HCT116 (cell line): ENCODE measurements around the gene LRRC1. TPM values are rescaled to one million over a fixed set of nuclear protein-coding genes. Genes with fewer than 3 reads are reported as not detected.

ENCODE experiments used
- ATAC-seq: fragments of 200-7000 bp; cut with Tn5 transposase; 2 replicates; pipeline ENCODE4 v1.9.1; 2020; ENCODE audit warnings: mild to moderate bottlenecking, moderate library complexity
- BruUV-seq: library from RNA; stranded (reverse); fragments of 400-500 nt; replicated peaks from 2 replicates; lab custom pipeline; 2021; lab: Mats Ljungman, UMichigan
- CTCF ChIA-PET: fragments of 300-600 bp; sonication (Branson Sonifier 250); formaldehyde crosslinking; loops from one replicate; lab custom pipeline; 2021; ENCODE audit warnings: antibody characterized with exemption; lab: Charles Lee
- POLR2A ChIA-PET: fragments of 300-600, 350-600 bp; sonication (Branson Sonifier 250); formaldehyde crosslinking; loops from one replicate; lab custom pipeline; 2021; ENCODE audit warnings: antibody characterized with exemption; lab: Charles Lee
- RAD21 ChIA-PET, 2 experiments: fragments of 300-600 bp; sonication (Branson Sonifier 250); formaldehyde crosslinking; loops; one replicate each; lab custom pipeline; 2023; ENCODE audit warnings: low total read pairs in 2 of 2; ENCODE audit not compliant: uncharacterized antibody in 2 of 2, unreplicated experiment in 2 of 2, low non-redundant PET in 1 of 2; lab: Charles Lee
- DNase-seq: peaks from one replicate; pipeline ENCODE4 v3.0.0-alpha.2; 2010; ENCODE audit warnings: low read depth, low spot score
- H2AFZ ChIP-seq: fragments of 200-600 bp; shearing (Covaris generic), sonication (generic); 2 replicates; pipeline ENCODE4 v1.6.1; 2017; ENCODE audit warnings: low read depth, mixed run types, mixed read lengths, antibody characterized with exemption, low read length; ENCODE audit not compliant: poor library complexity, severe bottlenecking
- H3K27ac ChIP-seq: 2 replicates; pipeline ENCODE4 v1.5.1; 2012; ENCODE audit warnings: low read depth, low read length
- H3K27me3 ChIP-seq: fragments of 200-600 bp; sonication (generic); 2 replicates; pipeline ENCODE4 v1.6.1; 2016; ENCODE audit warnings: mixed run types, low read length, mixed read lengths; ENCODE audit not compliant: insufficient read depth
- H3K36me3 ChIP-seq, 2 experiments: fragments of 200-500 bp in 1 of 2; fragments of 200-600 bp in 1 of 2; sonication (Bioruptor generic) in 1 of 2; sonication (generic) in 1 of 2; 2 replicates each; pipeline versions ENCODE4 v1.5.1 to v1.6.1; 2014 to 2016; ENCODE audit warnings: low read length in 2 of 2, inconsistent platforms in 1 of 2, mixed read lengths in 1 of 2, mixed run types in 1 of 2; ENCODE audit not compliant: insufficient read depth in 2 of 2, control insufficient read depth in 1 of 2
- H3K4me1 ChIP-seq, 2 experiments: fragments of 200-600 bp in 1 of 2; sonication (generic) in 1 of 2; 2 replicates each; pipeline versions ENCODE4 v1.5.1 to v1.6.1; 2012 to 2017; ENCODE audit warnings: low read length in 2 of 2, inconsistent platforms in 1 of 2, mild to moderate bottlenecking in 1 of 2, mixed read lengths in 1 of 2, mixed run types in 1 of 2, moderate library complexity in 1 of 2; ENCODE audit not compliant: insufficient read depth in 2 of 2, control insufficient read depth in 1 of 2
- H3K4me2 ChIP-seq: fragments of 200-600 bp; sonication (generic); 2 replicates; pipeline ENCODE4 v1.6.1; 2017; ENCODE audit warnings: mixed run types, low read length, mixed read lengths
- H3K4me3 ChIP-seq, 2 experiments: fragments of 200-600 bp in 1 of 2; sonication (generic) in 1 of 2; replicated peaks in 1 of 2; 2 replicates each; pipeline ENCODE4 v1.5.1; 2011 to 2016; ENCODE audit warnings: low read length in 2 of 2, control low read depth in 1 of 2, low read depth in 1 of 2, mild to moderate bottlenecking in 1 of 2, mixed read lengths in 1 of 2, mixed run types in 1 of 2
- H3K79me2 ChIP-seq: fragments of 200-600 bp; sonication (generic); 2 replicates; pipeline ENCODE4 v1.6.1; 2017; ENCODE audit warnings: mild to moderate bottlenecking, mixed run types, low read length, moderate library complexity, mixed read lengths; ENCODE audit not compliant: insufficient read depth
- H3K9ac ChIP-seq: fragments of 200-600 bp; sonication (generic); 2 replicates; pipeline ENCODE4 v1.6.1; 2016; ENCODE audit warnings: low read length, mixed read lengths
- H3K9me2 ChIP-seq: fragments of 200-600 bp; sonication (generic), shearing (Covaris generic); 2 replicates; pipeline ENCODE4 v1.6.1; 2017; ENCODE audit warnings: mixed run types, mild to moderate bottlenecking, moderate library complexity; ENCODE audit not compliant: insufficient read depth
- H3K9me3 ChIP-seq, 2 experiments: fragments of 200-500 bp in 1 of 2; fragments of 200-600 bp in 1 of 2; sonication (Bioruptor generic) in 1 of 2; sonication (generic) in 1 of 2; 2 replicates each; pipeline ENCODE4 v1.6.1; 2014 to 2017; ENCODE audit warnings: low read length in 2 of 2, mixed read lengths in 2 of 2, inconsistent platforms in 1 of 2, low read depth in 1 of 2, mild to moderate bottlenecking in 1 of 2, mixed run types in 1 of 2, moderate library complexity in 1 of 2; ENCODE audit not compliant: control insufficient read depth in 1 of 2, insufficient read depth in 1 of 2
- H4K20me1 ChIP-seq: fragments of 200-600 bp; sonication (generic), shearing (Covaris generic); 2 replicates; pipeline ENCODE4 v1.6.1; 2017; ENCODE audit warnings: mixed run types, mild to moderate bottlenecking, moderate library complexity; ENCODE audit not compliant: insufficient read depth
- EGR1 ChIP-seq: IDR thresholded peaks from 2 replicates; pipeline ENCODE4 v1.6.1; 2012; ENCODE audit warnings: low read depth
- EZH2 ChIP-seq: fragments of 200-600 bp; sonication (generic); IDR thresholded peaks from 2 replicates; pipeline ENCODE4 v1.6.1; 2017; ENCODE audit warnings: antibody characterized with exemption, mixed run types
- EZH2phosphoT487 ChIP-seq: fragments of 200-600 bp; IDR thresholded peaks from 2 replicates; pipeline ENCODE4 v1.6.1; 2018; ENCODE audit warnings: antibody characterized with exemption, borderline replicate concordance
- FOSL1 ChIP-seq: IDR thresholded peaks from 2 replicates; pipeline ENCODE4 v1.6.1; 2012; ENCODE audit warnings: low read depth
- MAX ChIP-seq: IDR thresholded peaks from 2 replicates; pipeline ENCODE4 v1.6.1; 2012
- POLR2A ChIP-seq: IDR thresholded peaks from 2 replicates; pipeline ENCODE4 v1.7.0; 2011; ENCODE audit warnings: borderline replicate concordance; ENCODE audit not compliant: insufficient read depth, insufficient read length; ENCODE audit errors: extremely low read depth
- POLR2AphosphoS5 ChIP-seq: IDR thresholded peaks from 2 replicates; pipeline ENCODE4 v1.6.1; 2011; ENCODE audit warnings: mild to moderate bottlenecking, low read depth, low read length, moderate library complexity
- SRF ChIP-seq: IDR thresholded peaks from 2 replicates; pipeline ENCODE4 v1.6.1; 2012; ENCODE audit warnings: low read depth
- YY1 ChIP-seq: IDR thresholded peaks from 2 replicates; pipeline ENCODE4 v1.6.1; 2011; ENCODE audit warnings: low read length, low read depth, moderate library complexity, mild to moderate bottlenecking; ENCODE audit not compliant: insufficient replicate concordance; ENCODE audit errors: extremely low read depth
- ZBTB33 ChIP-seq: IDR thresholded peaks from 2 replicates; pipeline ENCODE4 v1.6.1; 2011; ENCODE audit warnings: mild to moderate bottlenecking, low read length, moderate library complexity; ENCODE audit not compliant: insufficient replicate concordance; ENCODE audit errors: extremely low read depth
- intact Hi-C: fragments of 100-400 bp; cut with micrococcal nuclease; formaldehyde crosslinking; loops from 2 replicates; pipeline ENCODE4 v1.10.0; 2022
- total RNA-seq: library from RNA; stranded (reverse); gene quantifications from one replicate; pipeline ENCODE4 v1.2.1, GENCODE V29; 2021; ENCODE audit not compliant: unreplicated experiment

Gene LRRC1
- total RNA-seq, 1 experiment from 2014 or later, result 19.8 TPM

- Histone ChIP-seq H3K27me3 (no peaks in the 10 kb centered on the region), H3K9ac (no peak overlapping the region)
- intact Hi-C loops, result no loop called here
- TF ChIP-seq ZBTB33 (no peak), POLR2A (no peak), EZH2 (no peak), FOSL1 (no peak), SRF (no peak)
- TF ChIP-seq, all 23 proteins: peak for 0
- H3K79me2 ChIP-seq, result peaks cover 19% of the 10 kb centered on the region
- no TSS peak for BruUV-seq
- CTCF ChIA-PET, result no interaction called here
- RAD21 ChIA-PET, result no interaction called here
- no peak for ATAC-seq
- POLR2A ChIA-PET, result no interaction called here
- DNase-seq, result no peak
- H3K4me2 ChIP-seq, result no peak overlapping the region
- H4K20me1 ChIP-seq, result no peaks in the 10 kb centered on the region
- H3K9me3 ChIP-seq, result no peaks in the 10 kb centered on the region
- no peaks in the 10 kb centered on the region for H3K36me3 ChIP-seq
- H3K4me1 ChIP-seq, result peaks cover 6 to 10% of the 10 kb centered on the region in 2 experiments
- H3K9me2 ChIP-seq, result no peaks in the 10 kb centered on the region
- H2AFZ ChIP-seq, result no peak overlapping the region
- H3K4me3 ChIP-seq, result no peak overlapping the region
- H3K27ac ChIP-seq, result no peak overlapping the region
These were observed 68.1 kb downstream of the LRRC1 start for GRCh38 chr6:53862662-53863462.

- Histone ChIP-seq H4K20me1 (no peaks in the 10 kb centered on the region), H3K36me3 (no peaks in the 10 kb centered on the region), H3K9me3 (no peaks in the 10 kb centered on the region), H3K4me3 (no peak overlapping the region), H3K4me1 (peaks cover 6 to 10% of the 10 kb centered on the region in 2 experiments), H2AFZ (no peak overlapping the region), H3K27me3 (no peaks in the 10 kb centered on the region), H3K9me2 (no peaks in the 10 kb centered on the region), H3K9ac (no peak overlapping the region), H3K4me2 (no peak overlapping the region)
- intact Hi-C loops, result no loop called here
- DNase-seq (no peak), ATAC-seq (no peak)
- BruUV-seq, result no TSS peak
- ChIA-PET RAD21 (no interaction called here), CTCF (no interaction called here), POLR2A (no interaction called here)
- TF ChIP-seq EGR1 (no peak), EZH2phosphoT487 (no peak), YY1 (no peak), MAX (no peak), POLR2AphosphoS5 (no peak)
- TF ChIP-seq, all 23 proteins: peak for 0
- H3K79me2 ChIP-seq, result peaks cover 13% of the 10 kb centered on the region
- no peak overlapping the region for H3K27ac ChIP-seq
These were observed 70.0 kb downstream of the LRRC1 start for GRCh38 chr6:53864781-53865180.
